SK-N-SH treated with all-trans-retinoic acid at 6 μM for 48 hours (cell line): Measurements from ENCODE around the gene TAS2R7.

Source experiments
- ARNTL ChIP-seq: fragments of 450-650 bp; formaldehyde crosslinking; IDR thresholded peaks from 2 replicates; pipeline ENCODE4 v1.5.0; 2020; ENCODE audit warnings: low read depth, mild to moderate bottlenecking, moderate library complexity, borderline replicate concordance
- CSDC2 ChIP-seq: fragments of 250-450 bp; sonication (Bioruptor Pico); IDR thresholded peaks from 2 replicates; pipeline ENCODE4 v1.5.0; 2020; ENCODE audit warnings: mild to moderate bottlenecking, moderate library complexity
- OSR1 ChIP-seq: fragments of 250-450 bp; sonication (Bioruptor Pico); IDR thresholded peaks from 2 replicates; pipeline ENCODE4 v1.8.0; 2022; ENCODE audit warnings: moderate library complexity, mild to moderate bottlenecking, inconsistent platforms
- SNAI2 ChIP-seq: fragments of 250-450 bp; sonication (Bioruptor Pico); IDR thresholded peaks from 2 replicates; pipeline ENCODE4 v1.5.0; 2020; ENCODE audit warnings: mild to moderate bottlenecking, moderate library complexity
- ZFP3 ChIP-seq: fragments of 250-450 bp; sonication (Bioruptor Pico); IDR thresholded peaks from 2 replicates; pipeline ENCODE4 v1.5.0; 2020; ENCODE audit warnings: mild to moderate bottlenecking, moderate library complexity
- ZFP30 ChIP-seq: fragments of 450-650 bp; formaldehyde crosslinking; IDR thresholded peaks from 2 replicates; pipeline ENCODE4 v1.5.0; 2022; ENCODE audit warnings: mild to moderate bottlenecking, moderate library complexity
- TF ChIP-seq, protein P1 (sequence below): fragments of 250-450 bp; sonication (Bioruptor Pico); IDR thresholded peaks from 2 replicates; pipeline ENCODE4 v1.8.0; 2020; ENCODE audit warnings: mild to moderate bottlenecking, moderate library complexity, borderline replicate concordance

GRCh38 chr12:10851243-10851858 is 48.9 kb upstream of the TAS2R7 start:
- TF ChIP-seq CSDC2 (CRISPR knock-in tag) (no peak), ZFP30 (CRISPR knock-in tag) (no peak), SNAI2 (CRISPR knock-in tag) (no peak), OSR1 (CRISPR knock-in tag) (no peak), ARNTL (CRISPR knock-in tag) (no peak), ZFP3 (CRISPR knock-in tag) (no peak)
- TF ChIP-seq, protein P1, sequence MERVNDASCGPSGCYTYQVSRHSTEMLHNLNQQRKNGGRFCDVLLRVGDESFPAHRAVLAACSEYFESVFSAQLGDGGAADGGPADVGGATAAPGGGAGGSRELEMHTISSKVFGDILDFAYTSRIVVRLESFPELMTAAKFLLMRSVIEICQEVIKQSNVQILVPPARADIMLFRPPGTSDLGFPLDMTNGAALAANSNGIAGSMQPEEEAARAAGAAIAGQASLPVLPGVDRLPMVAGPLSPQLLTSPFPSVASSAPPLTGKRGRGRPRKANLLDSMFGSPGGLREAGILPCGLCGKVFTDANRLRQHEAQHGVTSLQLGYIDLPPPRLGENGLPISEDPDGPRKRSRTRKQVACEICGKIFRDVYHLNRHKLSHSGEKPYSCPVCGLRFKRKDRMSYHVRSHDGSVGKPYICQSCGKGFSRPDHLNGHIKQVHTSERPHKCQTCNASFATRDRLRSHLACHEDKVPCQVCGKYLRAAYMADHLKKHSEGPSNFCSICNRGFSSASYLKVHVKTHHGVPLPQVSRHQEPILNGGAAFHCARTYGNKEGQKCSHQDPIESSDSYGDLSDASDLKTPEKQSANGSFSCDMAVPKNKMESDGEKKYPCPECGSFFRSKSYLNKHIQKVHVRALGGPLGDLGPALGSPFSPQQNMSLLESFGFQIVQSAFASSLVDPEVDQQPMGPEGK (CRISPR knock-in tag): no peak
